HCT116 (cell line): ENCODE measurements around the gene COL3A1. TPM values are rescaled to one million over a fixed set of nuclear protein-coding genes. Genes with fewer than 3 reads are reported as not detected.

Source experiments
- ATAC-seq: fragments of 200-7000 bp; cut with Tn5 transposase; 2 replicates; pipeline ENCODE4 v1.9.1; 2020; ENCODE audit warnings: mild to moderate bottlenecking, moderate library complexity
- BruUV-seq: library from RNA; stranded (reverse); fragments of 400-500 nt; replicated peaks from 2 replicates; lab custom pipeline; 2021; lab: Mats Ljungman, UMichigan
- CTCF ChIA-PET: fragments of 300-600 bp; sonication (Branson Sonifier 250); formaldehyde crosslinking; loops from one replicate; lab custom pipeline; 2021; ENCODE audit warnings: antibody characterized with exemption; lab: Charles Lee
- POLR2A ChIA-PET: fragments of 300-600, 350-600 bp; sonication (Branson Sonifier 250); formaldehyde crosslinking; loops from one replicate; lab custom pipeline; 2021; ENCODE audit warnings: antibody characterized with exemption; lab: Charles Lee
- RAD21 ChIA-PET, 2 experiments: fragments of 300-600 bp; sonication (Branson Sonifier 250); formaldehyde crosslinking; loops; one replicate each; lab custom pipeline; 2023; ENCODE audit warnings: low total read pairs in 2 of 2; ENCODE audit not compliant: uncharacterized antibody in 2 of 2, unreplicated experiment in 2 of 2, low non-redundant PET in 1 of 2; lab: Charles Lee
- DNase-seq: peaks from one replicate; pipeline ENCODE4 v3.0.0-alpha.2; 2010; ENCODE audit warnings: low read depth, low spot score
- H2AFZ ChIP-seq: fragments of 200-600 bp; shearing (Covaris generic), sonication (generic); 2 replicates; pipeline ENCODE4 v1.6.1; 2017; ENCODE audit warnings: low read depth, mixed run types, mixed read lengths, antibody characterized with exemption, low read length; ENCODE audit not compliant: poor library complexity, severe bottlenecking
- H3K27ac ChIP-seq: 2 replicates; pipeline ENCODE4 v1.5.1; 2012; ENCODE audit warnings: low read depth, low read length
- H3K27me3 ChIP-seq: fragments of 200-600 bp; sonication (generic); 2 replicates; pipeline ENCODE4 v1.6.1; 2016; ENCODE audit warnings: mixed run types, low read length, mixed read lengths; ENCODE audit not compliant: insufficient read depth
- H3K36me3 ChIP-seq, 2 experiments: fragments of 200-500 bp in 1 of 2; fragments of 200-600 bp in 1 of 2; sonication (Bioruptor generic) in 1 of 2; sonication (generic) in 1 of 2; 2 replicates each; pipeline versions ENCODE4 v1.5.1 to v1.6.1; 2014 to 2016; ENCODE audit warnings: low read length in 2 of 2, inconsistent platforms in 1 of 2, mixed read lengths in 1 of 2, mixed run types in 1 of 2; ENCODE audit not compliant: insufficient read depth in 2 of 2, control insufficient read depth in 1 of 2
- H3K4me1 ChIP-seq, 2 experiments: fragments of 200-600 bp in 1 of 2; sonication (generic) in 1 of 2; 2 replicates each; pipeline versions ENCODE4 v1.5.1 to v1.6.1; 2012 to 2017; ENCODE audit warnings: low read length in 2 of 2, inconsistent platforms in 1 of 2, mild to moderate bottlenecking in 1 of 2, mixed read lengths in 1 of 2, mixed run types in 1 of 2, moderate library complexity in 1 of 2; ENCODE audit not compliant: insufficient read depth in 2 of 2, control insufficient read depth in 1 of 2
- H3K4me2 ChIP-seq: fragments of 200-600 bp; sonication (generic); 2 replicates; pipeline ENCODE4 v1.6.1; 2017; ENCODE audit warnings: mixed run types, low read length, mixed read lengths
- H3K4me3 ChIP-seq, 2 experiments: fragments of 200-600 bp in 1 of 2; sonication (generic) in 1 of 2; replicated peaks in 1 of 2; 2 replicates each; pipeline ENCODE4 v1.5.1; 2011 to 2016; ENCODE audit warnings: low read length in 2 of 2, control low read depth in 1 of 2, low read depth in 1 of 2, mild to moderate bottlenecking in 1 of 2, mixed read lengths in 1 of 2, mixed run types in 1 of 2
- H3K79me2 ChIP-seq: fragments of 200-600 bp; sonication (generic); 2 replicates; pipeline ENCODE4 v1.6.1; 2017; ENCODE audit warnings: mild to moderate bottlenecking, mixed run types, low read length, moderate library complexity, mixed read lengths; ENCODE audit not compliant: insufficient read depth
- H3K9ac ChIP-seq: fragments of 200-600 bp; sonication (generic); 2 replicates; pipeline ENCODE4 v1.6.1; 2016; ENCODE audit warnings: low read length, mixed read lengths
- H3K9me2 ChIP-seq: fragments of 200-600 bp; sonication (generic), shearing (Covaris generic); 2 replicates; pipeline ENCODE4 v1.6.1; 2017; ENCODE audit warnings: mixed run types, mild to moderate bottlenecking, moderate library complexity; ENCODE audit not compliant: insufficient read depth
- H3K9me3 ChIP-seq, 2 experiments: fragments of 200-500 bp in 1 of 2; fragments of 200-600 bp in 1 of 2; sonication (Bioruptor generic) in 1 of 2; sonication (generic) in 1 of 2; 2 replicates each; pipeline ENCODE4 v1.6.1; 2014 to 2017; ENCODE audit warnings: low read length in 2 of 2, mixed read lengths in 2 of 2, inconsistent platforms in 1 of 2, low read depth in 1 of 2, mild to moderate bottlenecking in 1 of 2, mixed run types in 1 of 2, moderate library complexity in 1 of 2; ENCODE audit not compliant: control insufficient read depth in 1 of 2, insufficient read depth in 1 of 2
- H4K20me1 ChIP-seq: fragments of 200-600 bp; sonication (generic), shearing (Covaris generic); 2 replicates; pipeline ENCODE4 v1.6.1; 2017; ENCODE audit warnings: mixed run types, mild to moderate bottlenecking, moderate library complexity; ENCODE audit not compliant: insufficient read depth
- EGR1 ChIP-seq: IDR thresholded peaks from 2 replicates; pipeline ENCODE4 v1.6.1; 2012; ENCODE audit warnings: low read depth
- ELF1 ChIP-seq: IDR thresholded peaks from 2 replicates; pipeline ENCODE4 v1.6.1; 2012; ENCODE audit warnings: low read depth, borderline replicate concordance
- EZH2phosphoT487 ChIP-seq: fragments of 200-600 bp; IDR thresholded peaks from 2 replicates; pipeline ENCODE4 v1.6.1; 2018; ENCODE audit warnings: antibody characterized with exemption, borderline replicate concordance
- FOSL1 ChIP-seq: IDR thresholded peaks from 2 replicates; pipeline ENCODE4 v1.6.1; 2012; ENCODE audit warnings: low read depth
- JUND ChIP-seq: IDR thresholded peaks from 2 replicates; pipeline ENCODE4 v1.6.1; 2012
- POLR2AphosphoS5 ChIP-seq: IDR thresholded peaks from 2 replicates; pipeline ENCODE4 v1.6.1; 2011; ENCODE audit warnings: mild to moderate bottlenecking, low read depth, low read length, moderate library complexity
- RAD21 ChIP-seq: IDR thresholded peaks from 2 replicates; pipeline ENCODE4 v1.6.1; 2012; ENCODE audit warnings: low read depth, mild to moderate bottlenecking
- SIN3A ChIP-seq: IDR thresholded peaks from 2 replicates; pipeline ENCODE4 v1.6.1; 2012; ENCODE audit warnings: low read depth
- SRF ChIP-seq: IDR thresholded peaks from 2 replicates; pipeline ENCODE4 v1.6.1; 2012; ENCODE audit warnings: low read depth
- TCF7L2 ChIP-seq: IDR thresholded peaks from 2 replicates; pipeline ENCODE4 v1.7.0; 2011; ENCODE audit warnings: borderline replicate concordance, inconsistent platforms; ENCODE audit not compliant: insufficient read depth, insufficient read length; ENCODE audit errors: extremely low read depth
- YY1 ChIP-seq: IDR thresholded peaks from 2 replicates; pipeline ENCODE4 v1.6.1; 2011; ENCODE audit warnings: low read length, low read depth, moderate library complexity, mild to moderate bottlenecking; ENCODE audit not compliant: insufficient replicate concordance; ENCODE audit errors: extremely low read depth
- ZBTB33 ChIP-seq: IDR thresholded peaks from 2 replicates; pipeline ENCODE4 v1.6.1; 2011; ENCODE audit warnings: mild to moderate bottlenecking, low read length, moderate library complexity; ENCODE audit not compliant: insufficient replicate concordance; ENCODE audit errors: extremely low read depth
- ZNF274 ChIP-seq: fragments of 200-500 bp; sonication (Bioruptor generic); IDR thresholded peaks from 2 replicates; pipeline ENCODE4 v1.6.1; 2014; ENCODE audit warnings: mild to moderate bottlenecking, low read depth, low read length, inconsistent platforms
- intact Hi-C: fragments of 100-400 bp; cut with micrococcal nuclease; formaldehyde crosslinking; loops from 2 replicates; pipeline ENCODE4 v1.10.0; 2022
- total RNA-seq: library from RNA; stranded (reverse); gene quantifications from one replicate; pipeline ENCODE4 v1.2.1, GENCODE V29; 2021; ENCODE audit not compliant: unreplicated experiment
- TF ChIP-seq, protein P1 (sequence below): IDR thresholded peaks from 2 replicates; pipeline ENCODE4 v1.6.1; 2012
- TF ChIP-seq, protein P2 (sequence below): IDR thresholded peaks from 2 replicates; pipeline ENCODE4 v1.6.1; 2012

The COL3A1 gene
- total RNA-seq, 1 experiment from 2014 or later, result 1.0 TPM

- ChIA-PET CTCF (no interaction called here), RAD21 (no interaction called here)
- no peaks in the 10 kb centered on the region for H3K79me2 ChIP-seq
These were observed 74.0 kb downstream of the COL3A1 start for GRCh38 chr2:189048189-189048588.

GRCh38 chr2:189049709-189050164 is 75.6 kb downstream of the COL3A1 start:
- intact Hi-C loops, result no loop called here
- POLR2A ChIA-PET, result no interaction called here
- CTCF ChIA-PET, result no interaction called here
- Histone ChIP-seq H3K4me2 (no peak overlapping the region), H3K9me3 (no peaks in the 10 kb centered on the region), H3K27ac (no peak overlapping the region), H3K36me3 (no peaks in the 10 kb centered on the region), H3K4me1 (no peaks in the 10 kb centered on the region), H2AFZ (no peak overlapping the region), H3K9me2 (no peaks in the 10 kb centered on the region; the same call in 1 of the 2 replicates), H4K20me1 (no peaks in the 10 kb centered on the region), H3K9ac (no peak overlapping the region), H3K4me3 (no peak overlapping the region), H3K27me3 (no peaks in the 10 kb centered on the region), H3K79me2 (no peaks in the 10 kb centered on the region)
- no TSS peak for BruUV-seq
- ATAC-seq, result no peak
- RAD21 ChIA-PET, result no interaction called here
- DNase-seq, result no peak
- TF ChIP-seq SIN3A (no peak), ELF1 (no peak), EZH2phosphoT487 (no peak), YY1 (no peak), ZBTB33 (no peak), ZNF274 (no peak), EGR1 (no peak), SRF (no peak), RAD21 (no peak), FOSL1 (no peak)
- TF ChIP-seq, protein P1, sequence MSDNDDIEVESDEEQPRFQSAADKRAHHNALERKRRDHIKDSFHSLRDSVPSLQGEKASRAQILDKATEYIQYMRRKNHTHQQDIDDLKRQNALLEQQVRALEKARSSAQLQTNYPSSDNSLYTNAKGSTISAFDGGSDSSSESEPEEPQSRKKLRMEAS, result no peak
- TF ChIP-seq, protein P2, sequence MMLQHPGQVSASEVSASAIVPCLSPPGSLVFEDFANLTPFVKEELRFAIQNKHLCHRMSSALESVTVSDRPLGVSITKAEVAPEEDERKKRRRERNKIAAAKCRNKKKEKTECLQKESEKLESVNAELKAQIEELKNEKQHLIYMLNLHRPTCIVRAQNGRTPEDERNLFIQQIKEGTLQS, result no peak

More at GRCh38 chr2:189048189-189048588, 74.0 kb downstream of the COL3A1 start:
- Histone ChIP-seq H3K27ac (no peak overlapping the region), H4K20me1 (no peaks in the 10 kb centered on the region), H3K9me2 (no peaks in the 10 kb centered on the region; the same call in 1 of the 2 replicates), H3K9ac (no peak overlapping the region), H3K36me3 (no peaks in the 10 kb centered on the region), H3K4me2 (no peak overlapping the region), H3K4me1 (no peaks in the 10 kb centered on the region), H2AFZ (no peak overlapping the region), H3K27me3 (no peaks in the 10 kb centered on the region), H3K9me3 (no peaks in the 10 kb centered on the region), H3K4me3 (no peak overlapping the region)
- intact Hi-C loops, result no loop called here
- TF ChIP-seq ZBTB33 (no peak), TCF7L2 (no peak), POLR2AphosphoS5 (no peak), SIN3A (no peak), JUND (no peak)
- POLR2A ChIA-PET, result no interaction called here
- no TSS peak for BruUV-seq
- ATAC-seq (no peak), DNase-seq (no peak)
